ENCODE data around the gene EXOC2. TPM values are rescaled to one million over a fixed set of nuclear protein-coding genes. Genes with fewer than 3 reads are reported as not detected.

The EXOC2 gene
- total RNA-seq, 1 donor from 2014 or later: 46.5 TPM

GRCh38 chr6:582370-582769 lies 110.6 kb downstream of the EXOC2 start:
- no peak overlapping the region for H3K9ac ChIP-seq
- peaks cover 32% of the 10 kb centered on the region for H4K20me1 ChIP-seq (ENCODE audit: low read depth)
- no peak for TF ChIP-seq EZH2phosphoT487 (IDR thresholded peaks at IDR 0.05)
- no peak for TF ChIP-seq CTCF (IDR thresholded peaks at IDR 0.05)
- TF ChIP-seq EZH2 (IDR thresholded peaks at IDR 0.05): no peak
- peak; percentile 77 for DNase-seq (ENCODE audit: low spot score)
- H3K36me3 ChIP-seq: no peaks in the 10 kb centered on the region
- no peak overlapping the region for H2AFZ ChIP-seq (replicated peaks)
- H3K4me1 Mint-ChIP-seq: peaks cover 26% of the 10 kb centered on the region
- peaks cover 10% of the 10 kb centered on the region for H3F3A ChIP-seq (ENCODE audit: low read depth)
- no peaks in the 10 kb centered on the region for H3K27me3 Mint-ChIP-seq (ENCODE audit: insufficient read depth, low read depth)
- H3K36me3 Mint-ChIP-seq: no peaks in the 10 kb centered on the region
- H3K4me3 ChIP-seq: peak overlapping the region; percentile 14
- H3K9me3 Mint-ChIP-seq: no peaks in the 10 kb centered on the region
- H3K4me2 ChIP-seq: peak overlapping the region; percentile 58
- H3K4me1 ChIP-seq: peaks cover 26% of the 10 kb centered on the region
- no peaks in the 10 kb centered on the region for H3K9me3 ChIP-seq (ENCODE audit: low read depth)
- no peak overlapping the region for H3K27ac ChIP-seq
- no peaks in the 10 kb centered on the region for H3K79me2 ChIP-seq (ENCODE audit: low read depth)
- H3K4me3 Mint-ChIP-seq: peak overlapping the region; percentile 46
- no peak overlapping the region for H3K27ac Mint-ChIP-seq
- H3K27me3 ChIP-seq: no peaks in the 10 kb centered on the region

- DNase-seq (ENCODE audit: low spot score): no peak
- Histone ChIP-seq H3K9ac (no peak overlapping the region), H3K79me2 (ENCODE audit: low read depth) (no peaks in the 10 kb centered on the region), H3K36me3 (peaks cover 8% of the 10 kb centered on the region), H3K27ac (no peak overlapping the region), H3K4me3 (no peak overlapping the region), H3K4me2 (no peak overlapping the region), H3K4me1 (peaks cover 26% of the 10 kb centered on the region), H2AFZ (replicated peaks) (no peak overlapping the region), H3K27me3 (no peaks in the 10 kb centered on the region), H3K9me3 (ENCODE audit: low read depth) (no peaks in the 10 kb centered on the region), H4K20me1 (ENCODE audit: low read depth) (peaks cover 27% of the 10 kb centered on the region), H3F3A (ENCODE audit: low read depth) (peaks cover 10% of the 10 kb centered on the region)
- H3K36me3 Mint-ChIP-seq: peaks cover 13% of the 10 kb centered on the region
- H3K4me3 Mint-ChIP-seq: no peak overlapping the region
- peaks cover 8% of the 10 kb centered on the region for H3K9me3 Mint-ChIP-seq
- no peak overlapping the region for H3K27ac Mint-ChIP-seq
- H3K27me3 Mint-ChIP-seq (ENCODE audit: insufficient read depth, low read depth): peaks cover 5% of the 10 kb centered on the region
- no peak for TF ChIP-seq EZH2 (IDR thresholded peaks at IDR 0.05)
- TF ChIP-seq EZH2phosphoT487 (IDR thresholded peaks at IDR 0.05): no peak
- TF ChIP-seq CTCF (IDR thresholded peaks at IDR 0.05): peak; percentile 41
- H3K4me1 Mint-ChIP-seq: peaks cover 20% of the 10 kb centered on the region
These were observed 113.6 kb downstream of the EXOC2 start for GRCh38 chr6:579339-579738.

GRCh38 chr6:572596-573265 lies 120.2 kb downstream of the EXOC2 start:
- Histone ChIP-seq H3F3A (ENCODE audit: low read depth) (no peaks in the 10 kb centered on the region), H3K27me3 (no peaks in the 10 kb centered on the region), H3K27ac (no peak overlapping the region), H3K36me3 (peaks cover 8% of the 10 kb centered on the region), H3K4me3 (no peak overlapping the region), H4K20me1 (ENCODE audit: low read depth) (no peaks in the 10 kb centered on the region), H3K79me2 (ENCODE audit: low read depth) (no peaks in the 10 kb centered on the region), H3K4me1 (no peaks in the 10 kb centered on the region), H3K9ac (no peak overlapping the region), H3K4me2 (no peak overlapping the region), H3K9me3 (ENCODE audit: low read depth) (no peaks in the 10 kb centered on the region), H2AFZ (replicated peaks) (no peak overlapping the region)
- no peak overlapping the region for H3K4me3 Mint-ChIP-seq
- H3K27ac Mint-ChIP-seq: no peak overlapping the region
- peaks cover 30% of the 10 kb centered on the region for H3K36me3 Mint-ChIP-seq
- peaks cover 8% of the 10 kb centered on the region for H3K9me3 Mint-ChIP-seq
- no peak for DNase-seq (ENCODE audit: low spot score)
- no peaks in the 10 kb centered on the region for H3K4me1 Mint-ChIP-seq
- TF ChIP-seq CTCF (IDR thresholded peaks at IDR 0.05) (no peak), EZH2phosphoT487 (IDR thresholded peaks at IDR 0.05) (no peak)
- H3K27me3 Mint-ChIP-seq (ENCODE audit: insufficient read depth, low read depth): peaks cover 5% of the 10 kb centered on the region
